BE2C (cell line): ENCODE data around the gene NR3C1.

Source experiments
- DNase-seq: peaks from one replicate; pipeline ENCODE4 v3.0.0-alpha.2; 2020
- H3K27me3 ChIP-seq: fragments of 250-450 bp; sonication (Bioruptor Pico); 2 replicates; pipeline ENCODE4 v1.5.1; 2020; ENCODE audit warnings: mild to moderate bottlenecking
- H3K36me3 ChIP-seq: fragments of 250-450 bp; sonication (Bioruptor Pico); 2 replicates; pipeline ENCODE4 v1.5.1; 2020; ENCODE audit warnings: mild to moderate bottlenecking
- H3K4me1 ChIP-seq: fragments of 250-450 bp; sonication (Bioruptor Pico); 2 replicates; pipeline ENCODE4 v1.5.1; 2020
- H3K4me3 ChIP-seq: 2 replicates; pipeline ENCODE4 v1.5.1; 2011; ENCODE audit warnings: low read depth, low read length
- H3K9me3 ChIP-seq: fragments of 250-450 bp; sonication (Bioruptor Pico); 2 replicates; pipeline ENCODE4 v1.5.1; 2020
- CTCF ChIP-seq: IDR thresholded peaks from 2 replicates; pipeline ENCODE4 v1.5.1; 2012; ENCODE audit warnings: mild to moderate bottlenecking, low read depth, low read length

NR3C1 gene

GRCh38 chr5:143315929-143316328 is 87.6 kb downstream of the NR3C1 start:
- Histone ChIP-seq H3K36me3 (no peaks in the 10 kb centered on the region), H3K9me3 (no peaks in the 10 kb centered on the region), H3K4me3 (no peak overlapping the region), H3K4me1 (peaks cover 5% of the 10 kb centered on the region), H3K27me3 (no peaks in the 10 kb centered on the region)
- no peak for TF ChIP-seq CTCF
- DNase-seq, result no peak

- Histone ChIP-seq H3K4me1 (peaks cover 5% of the 10 kb centered on the region), H3K27me3 (no peaks in the 10 kb centered on the region), H3K36me3 (no peaks in the 10 kb centered on the region), H3K9me3 (no peaks in the 10 kb centered on the region), H3K4me3 (no peak overlapping the region)
- TF ChIP-seq CTCF, result no peak
- no peak for DNase-seq
These were observed 88.3 kb downstream of the NR3C1 start for GRCh38 chr5:143315214-143315613.

GRCh38 chr5:143314659-143315058 is 88.8 kb downstream of the NR3C1 start:
- no peak for TF ChIP-seq CTCF
- H3K4me1 ChIP-seq, result peaks cover 5% of the 10 kb centered on the region
- DNase-seq, result no peak

GRCh38 chr5:143314099-143314498 is 89.4 kb downstream of the NR3C1 start:
- H3K9me3 ChIP-seq, result no peaks in the 10 kb centered on the region
- peaks cover 5% of the 10 kb centered on the region for H3K4me1 ChIP-seq
- no peaks in the 10 kb centered on the region for H3K36me3 ChIP-seq
- H3K4me3 ChIP-seq, result no peak overlapping the region
- no peak for DNase-seq
- H3K27me3 ChIP-seq, result no peaks in the 10 kb centered on the region
- no peak for TF ChIP-seq CTCF

More at GRCh38 chr5:143314659-143315058, 88.8 kb downstream of the NR3C1 start:
- Histone ChIP-seq H3K4me3 (no peak overlapping the region), H3K27me3 (no peaks in the 10 kb centered on the region), H3K9me3 (no peaks in the 10 kb centered on the region), H3K36me3 (no peaks in the 10 kb centered on the region)

- TF ChIP-seq CTCF, result no peak
- no peak for DNase-seq
- Histone ChIP-seq H3K36me3 (no peaks in the 10 kb centered on the region), H3K4me1 (peaks cover 5% of the 10 kb centered on the region), H3K9me3 (no peaks in the 10 kb centered on the region), H3K4me3 (no peak overlapping the region), H3K27me3 (no peaks in the 10 kb centered on the region)
These were observed 90.1 kb downstream of the NR3C1 start for GRCh38 chr5:143313298-143313852.

- DNase-seq, result no peak
- H3K9me3 ChIP-seq, result no peaks in the 10 kb centered on the region
- H3K4me3 ChIP-seq, result no peak overlapping the region
- H3K27me3 ChIP-seq, result no peaks in the 10 kb centered on the region
- TF ChIP-seq CTCF, result no peak
- H3K36me3 ChIP-seq, result no peaks in the 10 kb centered on the region
- peaks cover 5% of the 10 kb centered on the region for H3K4me1 ChIP-seq
These were observed 90.7 kb downstream of the NR3C1 start for GRCh38 chr5:143312822-143313221.
